H1 (cell line): Measurements from ENCODE around the gene CACNA2D3. TPM values are rescaled to one million over a fixed set of nuclear protein-coding genes. Genes with fewer than 3 reads are reported as not detected.

ENCODE experiments used
- CTCF ChIA-PET: fragments of 300-600 bp; sonication (Branson Sonifier 250); formaldehyde crosslinking; loops from one replicate; lab custom pipeline; 2021; ENCODE audit not compliant: partially characterized antibody; lab: Charles Lee
- POLR2A ChIA-PET: fragments of 300-600 bp; sonication (Branson Sonifier 250); formaldehyde crosslinking; loops from one replicate; lab custom pipeline; 2021; ENCODE audit warnings: inconsistent platforms; ENCODE audit not compliant: partially characterized antibody; lab: Charles Lee
- DNase-seq, 2 experiments: peaks; one replicate each; pipeline versions ENCODE4 v3.0.0 to v3.0.0-alpha.2; 2010 to 2022; ENCODE audit warnings: low spot score in 2 of 2, low read depth in 1 of 2, mixed read lengths in 1 of 2
- FAIRE-seq: peaks from 2 replicates; lab custom pipeline; 2011; peaks lifted over from hg19 to GRCh38; lab: Jason Lieb, UNC
- H2AFZ ChIP-seq: 2 replicates; pipeline ENCODE4 v1.8.1; 2012; ENCODE audit warnings: low read length, inconsistent platforms
- H2AK5ac ChIP-seq: 2 replicates; pipeline ENCODE4 v1.6.1; 2013; ENCODE audit warnings: low read depth, low read length
- H2BK120ac ChIP-seq: replicated peaks from 2 replicates; pipeline ENCODE3; 2013; ENCODE audit warnings: low read depth, low read length, inconsistent platforms
- H2BK12ac ChIP-seq: 2 replicates; pipeline ENCODE4 v1.6.1; 2013; ENCODE audit warnings: low read depth, low read length
- H2BK15ac ChIP-seq: 2 replicates; pipeline ENCODE4 v1.6.1; 2013; ENCODE audit warnings: low read length
- H2BK20ac ChIP-seq: 2 replicates; pipeline ENCODE4 v1.6.1; 2013; ENCODE audit warnings: low read length
- H2BK5ac ChIP-seq: 2 replicates; pipeline ENCODE4 v1.6.1; 2013; ENCODE audit warnings: low read depth, low read length
- H3K14ac ChIP-seq: 2 replicates; pipeline ENCODE4 v1.6.1; 2013; ENCODE audit warnings: inconsistent platforms; ENCODE audit not compliant: insufficient read length
- H3K18ac ChIP-seq: 2 replicates; pipeline ENCODE4 v1.6.1; 2013; ENCODE audit warnings: low read length; ENCODE audit errors: extremely low read depth
- H3K23ac ChIP-seq: 2 replicates; pipeline ENCODE4 v1.6.1; 2013; ENCODE audit warnings: inconsistent platforms; ENCODE audit not compliant: insufficient read length
- H3K23me2 ChIP-seq: 2 replicates; pipeline ENCODE4 v1.6.1; 2013; ENCODE audit warnings: low read depth, low read length
- H3K27ac ChIP-seq: 2 replicates; pipeline ENCODE4 v1.6.1; 2011; ENCODE audit warnings: low read depth, low read length, inconsistent platforms
- H3K27me3 ChIP-seq, 4 experiments: replicated peaks in 1 of 4; 1 replicate in 1 of 4; 2 replicates in 3 of 4; pipeline versions ENCODE4 v1.6.1 to v1.8.1; 2011 to 2013; ENCODE audit warnings: low read length in 3 of 4, mild to moderate bottlenecking in 3 of 4, inconsistent platforms in 2 of 4, mixed read lengths in 2 of 4, moderate library complexity in 1 of 4; ENCODE audit not compliant: control insufficient read depth in 3 of 4, insufficient read depth in 3 of 4; ENCODE audit errors: extremely low read depth in 1 of 4
- H3K36me3 ChIP-seq, 4 experiments: 2 replicates each; pipeline versions ENCODE4 v1.6.1 to v1.8.1; 2011 to 2013; ENCODE audit warnings: mild to moderate bottlenecking in 4 of 4, low read length in 3 of 4, moderate library complexity in 2 of 4, control low read depth in 1 of 4, inconsistent platforms in 1 of 4; ENCODE audit not compliant: insufficient read depth in 4 of 4, control insufficient read depth in 2 of 4
- H3K4ac ChIP-seq: replicated peaks from 2 replicates; pipeline ENCODE3; 2013; ENCODE audit warnings: low read length, low read depth, mixed read lengths, inconsistent platforms; ENCODE audit not compliant: insufficient read length
- H3K4me1 ChIP-seq, 4 experiments: replicated peaks in 1 of 4; 1 replicate in 1 of 4; 2 replicates in 3 of 4; pipeline versions ENCODE4 v1.6.1 to v1.8.1; 2011 to 2013; ENCODE audit warnings: low read length in 3 of 4, inconsistent platforms in 2 of 4, mixed read lengths in 1 of 4; ENCODE audit not compliant: insufficient read depth in 4 of 4, control insufficient read depth in 3 of 4
- H3K4me2 ChIP-seq, 2 experiments: 2 replicates each; pipeline versions ENCODE4 v1.6.1 to v1.8.1; 2011 to 2013; ENCODE audit warnings: low read depth in 2 of 2, low read length in 2 of 2, control low read depth in 1 of 2, inconsistent platforms in 1 of 2, mild to moderate bottlenecking in 1 of 2; ENCODE audit not compliant: insufficient read depth in 1 of 2
- H3K4me3 ChIP-seq, 4 experiments: fragments of 200-600, 300-600 bp in 1 of 4; sonication (generic), shearing (Covaris generic), sonication (Bioruptor Twin) in 1 of 4; 2 replicates each; pipeline versions ENCODE4 v1.5.1 to v1.8.1; 2011 to 2016; ENCODE audit warnings: low read length in 4 of 4, low read depth in 3 of 4, control low read depth in 2 of 4, inconsistent platforms in 2 of 4, mild to moderate bottlenecking in 2 of 4, mixed read lengths in 1 of 4, moderate library complexity in 1 of 4; ENCODE audit not compliant: insufficient read depth in 2 of 4; ENCODE audit errors: extremely low read depth in 1 of 4
- H3K56ac ChIP-seq: replicated peaks from 2 replicates; pipeline ENCODE3; 2013; ENCODE audit warnings: low read depth, mild to moderate bottlenecking, mixed read lengths, low read length, inconsistent platforms; ENCODE audit not compliant: insufficient read length
- H3K79me1 ChIP-seq: 2 replicates; pipeline ENCODE4 v1.6.1; 2013; ENCODE audit warnings: low read depth, low read length, control low read depth
- H3K79me2 ChIP-seq, 2 experiments: 2 replicates each; pipeline versions ENCODE4 v1.6.1 to v1.8.1; 2012 to 2013; ENCODE audit warnings: low read length in 2 of 2, mild to moderate bottlenecking in 2 of 2, inconsistent platforms in 1 of 2; ENCODE audit not compliant: insufficient read depth in 2 of 2, control insufficient read depth in 1 of 2
- H3K9ac ChIP-seq, 4 experiments: replicated peaks in 1 of 4; 1 replicate in 1 of 4; 2 replicates in 3 of 4; pipeline versions ENCODE4 v1.6.1 to v1.8.1; 2011 to 2013; ENCODE audit warnings: low read depth in 3 of 4, low read length in 3 of 4, control low read depth in 2 of 4, mild to moderate bottlenecking in 2 of 4, moderate library complexity in 2 of 4, inconsistent platforms in 1 of 4; ENCODE audit errors: extremely low read depth in 1 of 4
- H3K9me3 ChIP-seq, 2 experiments: 2 replicates each; pipeline versions ENCODE4 v1.6.1 to v1.8.1; 2012 to 2013; ENCODE audit warnings: mild to moderate bottlenecking in 2 of 2, moderate library complexity in 2 of 2, control low read depth in 1 of 2, inconsistent platforms in 1 of 2, low read depth in 1 of 2, low read length in 1 of 2, mixed read lengths in 1 of 2; ENCODE audit not compliant: insufficient read depth in 2 of 2
- H4K20me1 ChIP-seq, 2 experiments: replicated peaks in 1 of 2; 2 replicates each; pipeline versions ENCODE3 to v1.8.1; 2011 to 2013; ENCODE audit warnings: inconsistent platforms in 2 of 2, low read length in 2 of 2, mild to moderate bottlenecking in 1 of 2; ENCODE audit not compliant: insufficient read depth in 2 of 2, control insufficient read depth in 1 of 2
- H4K5ac ChIP-seq: 2 replicates; pipeline ENCODE4 v1.6.1; 2013; ENCODE audit warnings: low read length, low read depth, mixed read lengths, inconsistent platforms; ENCODE audit not compliant: insufficient read length
- H4K8ac ChIP-seq: 2 replicates; pipeline ENCODE4 v1.8.0; 2013; ENCODE audit warnings: mild to moderate bottlenecking, moderate library complexity, low read length, inconsistent platforms; ENCODE audit not compliant: insufficient read depth; ENCODE audit errors: extremely low read depth
- H4K91ac ChIP-seq: replicated peaks from 2 replicates; pipeline ENCODE3; 2013; ENCODE audit warnings: low read length, mixed read lengths, inconsistent platforms; ENCODE audit not compliant: insufficient read length
- E2F6 ChIP-seq: IDR thresholded peaks from 2 replicates; pipeline ENCODE4 v1.6.1; 2012; ENCODE audit warnings: inconsistent platforms
- EGR1 ChIP-seq: IDR thresholded peaks from 2 replicates; pipeline ENCODE4 v1.6.1; 2011; ENCODE audit warnings: low read depth, low read length, borderline replicate concordance
- FOSL1 ChIP-seq: IDR thresholded peaks from 2 replicates; pipeline ENCODE4 v1.6.1; 2011; ENCODE audit warnings: mild to moderate bottlenecking, low read depth, low read length, moderate library complexity; ENCODE audit not compliant: insufficient read depth
- JUN ChIP-seq: IDR thresholded peaks from 2 replicates; pipeline ENCODE4 v1.6.1; 2011; ENCODE audit warnings: low read depth, mild to moderate bottlenecking, improper control_type of control experiment, low read length
- KDM1A ChIP-seq: fragments of 200-600, 300-600 bp; sonication (generic); IDR thresholded peaks from 2 replicates; pipeline ENCODE4 v1.7.1; 2016; ENCODE audit warnings: mild to moderate bottlenecking, low read length, borderline replicate concordance
- KDM4A ChIP-seq: IDR thresholded peaks from one replicate; pipeline ENCODE4 v1.7.1; 2012; ENCODE audit warnings: low read depth, mild to moderate bottlenecking, moderate library complexity, low read length, inconsistent platforms; ENCODE audit not compliant: severe bottlenecking
- MAX ChIP-seq: IDR thresholded peaks from 2 replicates; pipeline ENCODE4 v1.6.1; 2012; ENCODE audit warnings: inconsistent platforms
- SP1 ChIP-seq: IDR thresholded peaks from 2 replicates; pipeline ENCODE4 v1.6.1; 2011; ENCODE audit warnings: low read depth, low read length
- WGBS, 2 experiments: shearing (Covaris generic) in 1 of 2; methylation state at CpG; one replicate each; pipeline versions ENCODE4 v1.1.6 to v1.1.7; 2013 to 2015; ENCODE audit warnings: low lambda C conversion rate in 2 of 2, mixed read lengths in 2 of 2, inconsistent platforms in 1 of 2, low coverage in 1 of 2, missing lambda C conversion rate in 1 of 2; ENCODE audit not compliant: insufficient replicate concordance in 2 of 2, insufficient coverage in 1 of 2, insufficient read length in 1 of 2; ENCODE audit errors: extremely low coverage in 1 of 2, missing lambda C conversion rate in 1 of 2; 5-methylcytosine and 5-hydroxymethylcytosine counted together
- long read RNA-seq, 2 experiments: library from RNA in 1 of 2; library from capped mRNA in 1 of 2; stranded (forward); transcript quantifications; one replicate each; pipeline ENCODE4 v2.0.0, GENCODE V29; 2021; ENCODE audit warnings: inconsistent platforms in 1 of 2
- polyA minus RNA-seq, 3 experiments: library from RNA; depleted of rRNA, polyadenylated mRNA; stranded (reverse); fragments of >200 nt; gene quantifications; 1 replicate in 2 of 3; 2 replicates in 1 of 3; pipeline ENCODE4 v1.2.3, GENCODE V29; 2011
- polyA plus RNA-seq, 7 experiments: library from polyadenylated mRNA; depleted of rRNA in 3 of 7; stranded (reverse) in 5 of 7; unstranded in 2 of 7; fragments of >200 nt in 5 of 7; fragments of 200-250 nt in 2 of 7; gene quantifications; 1 replicate in 5 of 7; 2 replicates in 1 of 7; 4 replicates in 1 of 7; pipeline versions ENCODE4 v1.2.1 to v1.2.3, GENCODE V29; 2011 to 2013; ENCODE audit warnings: missing spikeins in 2 of 7, mixed read lengths in 2 of 7
- total RNA-seq: library from RNA; stranded (reverse); fragmentation: NEBNext Ultra II Directional; extraction: Animal tissue kit (Norgen Biotek cat#: 25700); gene quantifications from 2 replicates; pipeline ENCODE4 v1.2.1, GENCODE V29; 2021

The CACNA2D3 gene
- total RNA-seq, result 1.8 and 2.2 TPM in 2 replicates
- polyA plus RNA-seq (2011; rRNA removed), result 0.78 and 1.5 TPM in 2 replicates
- polyA plus RNA-seq (2011; cell fraction: cytosol; rRNA removed), result 1.4 TPM
- 5.2 TPM for polyA plus RNA-seq (2011; cell fraction: nucleus; rRNA removed)
- 0.99 to 2.0 TPM (median 1.7 TPM) in 4 replicates for polyA plus RNA-seq (2012, experiment 1 of 2)
- polyA plus RNA-seq (2012, experiment 2 of 2), result 0.20 TPM
- 1.3 TPM for polyA plus RNA-seq (2013, experiment 1 of 2)
- polyA plus RNA-seq (2013, experiment 2 of 2), result 1.0 TPM
- 3.7 and 4.1 TPM in 2 replicates for polyA minus RNA-seq (2011; rRNA and poly(A)+ RNA removed)
- 0.81 TPM for polyA minus RNA-seq (2011; cell fraction: cytosol; rRNA and poly(A)+ RNA removed)
- polyA minus RNA-seq (2011; cell fraction: nucleus; rRNA and poly(A)+ RNA removed), result 13.5 TPM
- long read RNA-seq, experiment 1, partial matches to known transcripts, result 2 of 3 reads
- long read RNA-seq, experiment 1, other reads (novel, unspliced or antisense), result 1 of 3 reads
- long read RNA-seq, experiment 2, partial matches to known transcripts, result 0 of 5 reads
- long read RNA-seq, experiment 2, other reads (novel, unspliced or antisense), result 5 of 5 reads

DNA sequence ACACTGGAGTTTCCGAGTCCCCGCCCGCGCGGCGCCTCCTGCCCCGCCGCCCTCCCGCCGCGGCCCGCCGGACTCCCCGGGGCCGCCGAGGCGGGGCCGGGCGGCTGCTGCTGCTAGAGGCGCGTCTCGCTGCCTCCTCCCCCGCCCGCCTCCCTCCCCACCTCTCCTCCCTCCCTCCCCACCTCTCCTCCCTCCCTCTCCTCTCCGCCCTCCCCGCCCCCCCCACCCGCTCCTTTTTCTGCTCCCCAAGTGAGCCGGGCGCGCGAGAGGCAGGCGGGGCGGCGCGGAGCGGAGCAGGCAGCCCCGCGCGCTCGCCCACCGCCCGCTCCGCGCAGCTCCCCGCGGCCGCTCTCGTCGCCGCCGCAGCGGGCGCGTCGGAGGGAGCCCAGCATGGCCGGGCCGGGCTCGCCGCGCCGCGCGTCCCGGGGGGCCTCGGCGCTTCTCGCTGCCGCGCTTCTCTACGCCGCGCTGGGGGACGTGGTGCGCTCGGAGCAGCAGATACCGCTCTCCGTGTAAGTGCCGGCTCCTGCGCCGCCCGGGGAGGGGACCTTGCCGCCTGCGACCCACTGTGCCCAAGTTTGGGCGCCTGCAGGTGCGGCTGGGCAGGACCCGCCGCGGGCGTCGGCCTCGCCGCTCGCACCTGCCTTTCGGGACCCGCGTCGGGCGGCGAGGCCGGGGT, at the start of gene CACNA2D3:
CACNA2D3 (plus strand) TSS at position 229 of the 679 bp plus-strand sequence.
- H3K9ac ChIP-seq, result peak within 1 kb of the TSS in 1 of 4 experiments; percentile 45; a peak in 1 of 7 replicates
- DNase-seq, result peak in 1 of 2 experiments; percentile 66
- CTCF ChIA-PET, result interaction anchor here (3.4 kb wide), 1 partner anchor 184 kb away, joined by 16 read pairs; no protein-coding TSS in a partner anchor

More for the DNA sequence above, at the start of gene CACNA2D3:
- H4K5ac ChIP-seq, result no peak within 1 kb of the TSS
- H3K79me1 ChIP-seq, result no peaks in the 10 kb centered on the region
- no peak within 1 kb of the TSS for H2BK5ac ChIP-seq
- H2BK12ac ChIP-seq, result no peak within 1 kb of the TSS
- no peak within 1 kb of the TSS; the same call in 1 of the 2 replicates for H3K18ac ChIP-seq
- peaks cover 0 to 2% of the 10 kb centered on the region in 2 experiments for H4K20me1 ChIP-seq
- no peak within 1 kb of the TSS for H3K4ac ChIP-seq
- H3K4me2 ChIP-seq, result peak within 1 kb of the TSS; percentile 97
- H3K9me3 ChIP-seq, result no peaks in the 10 kb centered on the region
- peaks cover 35 to 53% (median 43%) of the 10 kb centered on the region in 4 experiments for H3K27me3 ChIP-seq
- peak within 1 kb of the TSS; percentile 49; the same call in 1 of the 2 replicates for H2AFZ ChIP-seq
- no peak within 1 kb of the TSS for H3K56ac ChIP-seq
- WGBS, 2 experiments, result 1% methylated on average over 24 of the region's 100 CpGs; no CpG with 5 or more reads in 1 of the 2 experiments
- TF ChIP-seq EGR1 (no peak), FOSL1 (no peak), KDM1A (no peak), E2F6 (peak; percentile 59; the same call in 1 of the 2 replicates), KDM4A (peak; percentile 89), SP1 (no peak), JUN (no peak), MAX (peak; percentile 56)
- peak within 1 kb of the TSS; percentile 74 for H4K8ac ChIP-seq
- peak within 1 kb of the TSS; percentile 60 to 69 (median 64) for H3K4me3 ChIP-seq
- no peak within 1 kb of the TSS for H2AK5ac ChIP-seq
- peaks cover 5% of the 10 kb centered on the region; the same call in 1 of the 2 replicates for H3K23me2 ChIP-seq
- H2BK20ac ChIP-seq, result no peak within 1 kb of the TSS
- H4K91ac ChIP-seq, result no peak within 1 kb of the TSS
- H2BK15ac ChIP-seq, result no peak within 1 kb of the TSS
- H2BK120ac ChIP-seq, result no peak within 1 kb of the TSS
- H3K27ac ChIP-seq, result no peak within 1 kb of the TSS
- POLR2A ChIA-PET, result interaction anchor here (1.3 kb wide), 1 partner anchor 42 kb away, joined by 5 read pairs; no protein-coding TSS in a partner anchor
- FAIRE-seq, result no peak
- H3K4me1 ChIP-seq, result peaks cover 5 to 15% (median 7%) of the 10 kb centered on the region in 4 experiments
- no peak within 1 kb of the TSS for H3K14ac ChIP-seq
- H3K23ac ChIP-seq, result no peak within 1 kb of the TSS
- no peaks in the 10 kb centered on the region for H3K79me2 ChIP-seq
- H3K36me3 ChIP-seq, result no peaks in the 10 kb centered on the region; a peak in 1 of 8 replicates
